Measurements from ENCODE around the gene GINS1. TPM values are rescaled to one million over a fixed set of nuclear protein-coding genes. Genes with fewer than 3 reads are reported as not detected.

GINS1 gene
- total and polyA plus RNA-seq, 2 of the 13 experiments (the other 11 are each of a cell fraction or from before 2014, with no cell fraction given) = 14.6 to 59.9 TPM

GRCh38 chr20:25422032-25422431 lies 14.6 kb downstream of the GINS1 start:
- BruUV-seq (replicated peaks) = no TSS peak
- POLR2A ChIA-PET = no interaction called here
- DNase-seq (ENCODE audit: low spot score) (no peak), FAIRE-seq (no peak), ATAC-seq (no peak)
- Histone ChIP-seq H3K79me2 (ENCODE audit: insufficient read depth, low read length) (no peaks in the 10 kb centered on the region), H3K27ac (ENCODE audit: extremely low read length, insufficient read depth, low read length) (no peak overlapping the region), H3K36me3 (replicated peaks in 1 of 2; ENCODE audit: control insufficient read depth in 1 of 2, insufficient read depth in 2 of 2, low read length in 2 of 2) (peaks cover 13 to 55% of the 10 kb centered on the region in 2 experiments), H3K9ac (ENCODE audit: insufficient read depth, low read depth, low read length) (no peak overlapping the region), H3K4me1 (ENCODE audit: insufficient read depth, low read length) (no peaks in the 10 kb centered on the region), H3K27me3 (ENCODE audit: control insufficient read depth in 1 of 2, insufficient read depth in 2 of 2, low read length in 2 of 2) (no peaks in the 10 kb centered on the region), H3K9me3 (ENCODE audit: low read length) (no peaks in the 10 kb centered on the region), H3K4me3 (replicated peaks in 1 of 3; ENCODE audit: insufficient read depth in 1 of 3, low read depth in 2 of 3, low read length in 3 of 3) (no peak overlapping the region), H2AFZ (ENCODE audit: low read length) (no peak overlapping the region), H3K4me2 (ENCODE audit: low read depth, low read length) (no peak overlapping the region), H4K20me1 (ENCODE audit: insufficient read depth, low read length) (no peaks in the 10 kb centered on the region)
- CTCF ChIA-PET (ENCODE audit: low intra/inter-chr PET ratio, low total read pairs) = no interaction called here
- WGBS (ENCODE audit: low lambda C conversion rate) = 95% methylated on average over 4 of the region's 4 CpGs
- intact Hi-C loops (cut with micrococcal nuclease; ENCODE audit: unreplicated experiment) (no loop called here), in situ Hi-C loops (cut with HindIII; ENCODE audit: extremely low pct_ligation_motif_present, low pct_unique_long_range_greater_than_20kb) (no loop called here)
- TF ChIP-seq ZNF792 (CRISPR knock-in tag; IDR thresholded peaks at IDR 0.05) (no peak), ZNF644 (CRISPR knock-in tag; IDR thresholded peaks at IDR 0.05; ENCODE audit: low read depth) (no peak), RFX5 (IDR thresholded peaks at IDR 0.05; ENCODE audit: low read depth, low read length) (no peak), NFATC3 (CRISPR knock-in tag; IDR thresholded peaks at IDR 0.05) (no peak), ZNF574 (CRISPR knock-in tag; IDR thresholded peaks at IDR 0.05) (no peak)

DNA sequence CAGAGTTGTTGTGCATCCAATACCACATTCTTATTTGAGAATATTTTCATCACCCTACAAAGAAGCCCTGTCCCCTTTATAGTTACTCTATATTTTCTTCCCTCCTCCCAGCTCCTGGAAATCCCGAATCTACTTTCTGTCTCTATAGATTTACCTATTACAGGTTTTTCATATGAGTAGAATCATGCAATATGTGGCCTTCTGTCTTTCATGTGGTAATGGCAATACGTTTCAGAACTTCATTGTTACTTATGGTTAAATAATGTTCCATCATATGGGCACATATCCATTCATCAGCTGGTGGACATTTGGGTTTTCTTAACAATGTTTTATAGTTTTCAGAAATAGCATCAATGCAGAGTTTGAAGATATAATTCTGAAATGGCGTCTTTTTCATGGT lies 17.1 kb downstream of the GINS1 start:
- Histone ChIP-seq H2AFZ (ENCODE audit: low read length) (no peak overlapping the region), H3K27me3 (ENCODE audit: control insufficient read depth in 1 of 2, insufficient read depth in 2 of 2, low read length in 2 of 2) (no peaks in the 10 kb centered on the region), H3K9ac (ENCODE audit: insufficient read depth, low read depth, low read length) (no peak overlapping the region), H3K4me3 (replicated peaks in 1 of 3; ENCODE audit: insufficient read depth in 1 of 3, low read depth in 2 of 3, low read length in 3 of 3) (no peak overlapping the region), H3K4me1 (ENCODE audit: insufficient read depth, low read length) (no peaks in the 10 kb centered on the region), H3K79me2 (ENCODE audit: insufficient read depth, low read length) (no peaks in the 10 kb centered on the region), H4K20me1 (ENCODE audit: insufficient read depth, low read length) (no peaks in the 10 kb centered on the region), H3K27ac (ENCODE audit: extremely low read length, insufficient read depth, low read length) (no peak overlapping the region), H3K36me3 (replicated peaks in 1 of 2; ENCODE audit: control insufficient read depth in 1 of 2, insufficient read depth in 2 of 2, low read length in 2 of 2) (peaks cover 3 to 43% of the 10 kb centered on the region in 2 experiments), H3K9me3 (ENCODE audit: low read length) (no peaks in the 10 kb centered on the region), H3K4me2 (ENCODE audit: low read depth, low read length) (no peak overlapping the region)
- 96% methylated on average over 3 of the region's 3 CpGs for WGBS (ENCODE audit: low lambda C conversion rate)
- FAIRE-seq (no peak), DNase-seq (ENCODE audit: low spot score) (no peak), ATAC-seq (no peak)
- intact Hi-C loops (cut with micrococcal nuclease; ENCODE audit: unreplicated experiment) (no loop called here), in situ Hi-C loops (cut with HindIII; ENCODE audit: extremely low pct_ligation_motif_present, low pct_unique_long_range_greater_than_20kb) (no loop called here)
- TF ChIP-seq ZNF543 (CRISPR knock-in tag; IDR thresholded peaks at IDR 0.05) = no peak
- POLR2A ChIA-PET = no interaction called here
- CTCF ChIA-PET (ENCODE audit: low intra/inter-chr PET ratio, low total read pairs) = no interaction called here
- BruUV-seq (replicated peaks) = no TSS peak

All from HepG2 (cell line).